Heart right ventricle (tissue), 16 donors: Measurements from ENCODE around the gene UBASH3B. TPM values are rescaled to one million over a fixed set of nuclear protein-coding genes. Genes with fewer than 3 reads are reported as not detected.
A peak's percentile ranks its signal among the peaks of the same experiment; 100 is the strongest.

Experiments
- ATAC-seq, 8 donors: fragments of 200-7000 bp; cut with Tn5 transposase; one replicate each; pipeline ENCODE4 v1.9.1; 2020; ENCODE audit warnings: mild to moderate bottlenecking in 8 of 8, moderate library complexity in 8 of 8, moderate number of reproducible peaks in 1 of 8
- DNase-seq, 2 donors: peaks; one replicate each; pipeline ENCODE4 v3.0.0-alpha.2; 2020
- H3K27ac ChIP-seq, 10 donors: fragments of 200-600 bp; sonication (generic) in 2 of 10; one replicate each; pipeline versions ENCODE4 v1.5.0 to v1.8.0; 2020 to 2022; ENCODE audit warnings: mild to moderate bottlenecking in 3 of 10
- H3K27me3 ChIP-seq, 7 donors: fragments of 200-600 bp; one replicate each; pipeline ENCODE4 v1.8.0; 2021 to 2022; ENCODE audit warnings: mild to moderate bottlenecking in 2 of 7
- H3K36me3 ChIP-seq, 9 donors: fragments of 200-600 bp; sonication (generic) in 1 of 9; one replicate each; pipeline versions ENCODE4 v1.5.0 to v1.8.0; 2020 to 2022; ENCODE audit warnings: mild to moderate bottlenecking in 2 of 9
- H3K4me1 ChIP-seq, 9 donors: fragments of 200-600 bp; sonication (generic) in 1 of 9; one replicate each; pipeline versions ENCODE4 v1.5.0 to v1.8.0; 2020 to 2022; ENCODE audit warnings: mild to moderate bottlenecking in 4 of 9
- H3K4me3 ChIP-seq, 10 donors: fragments of 200-600 bp; sonication (generic) in 2 of 10; one replicate each; pipeline versions ENCODE4 v1.5.0 to v1.8.0; 2020 to 2022; ENCODE audit warnings: mild to moderate bottlenecking in 7 of 10, moderate library complexity in 2 of 10
- H3K9me3 ChIP-seq, 11 donors: fragments of 200-600 bp in 10 of 11; sonication (generic) in 2 of 11; one replicate each; pipeline versions ENCODE4 v1.5.0 to v1.8.0; 2013 to 2022; ENCODE audit warnings: mild to moderate bottlenecking in 2 of 11, control low read depth in 1 of 11, moderate library complexity in 1 of 11
- CTCF ChIP-seq, 9 donors: fragments of 200-600 bp; sonication (generic) in 2 of 9; IDR thresholded peaks; one replicate each; pipeline versions ENCODE4 v1.5.0 to v1.8.0; 2021 to 2022; ENCODE audit warnings: antibody characterized with exemption in 9 of 9, mild to moderate bottlenecking in 5 of 9, moderate library complexity in 1 of 9
- WGBS, 2 donors: extraction: QIAGEN DNeasy Blood & Tissue Kit; methylation state at CpG; one replicate each; pipeline ENCODE4 v1.1.7; 2013; ENCODE audit warnings: inconsistent platforms in 1 of 2; 5-methylcytosine and 5-hydroxymethylcytosine counted together
- intact Hi-C, 10 donors: fragments of 100-400 bp; cut with DNase I; formaldehyde crosslinking; loops; one replicate each; pipeline versions ENCODE4 v1.11.1 to v1.14.2; 2022
- polyA plus RNA-seq, 2 donors: library from polyadenylated mRNA; stranded (reverse); fragments of 200-250 nt; gene quantifications; one replicate each; pipeline ENCODE4 v1.2.3, GENCODE V29; 2013
- total RNA-seq, 10 donors: library from RNA; stranded (reverse); fragmentation: NEBNext Ultra II Directional in 3 of 10; extraction: Animal tissue kit (Norgen Biotek cat#: 25700) in 3 of 10; gene quantifications; one replicate each; pipeline versions ENCODE4 v1.2.1 to v1.2.4, GENCODE V29; 2021 to 2023
- donor health status: Arrhythmogenic right ventricular cardiomyopathy.
- donor health status: ischemic (EF 13 %, LVEDD 7.1; RV severe dilation, severe dysfunction).
- donor health status: healthy with polysubstance abuse.
- donor health status: DM: no; HTN: yes; CAD: no.
- donor health status: DM: no; HTN: no; CAD: no.
- donor health status: ischemic (EF 25% LVEDD 6.9; RV normal size, moderate dysfunction).
- donor health status: ischemic (EF 25% LVEDD 5.7; RV mildly dilated, moderate dysfunction).
- donor health status: healthy.
- donor health status: DM: yes; HTN: yes; CAD: no.
- donor health status: Ischemic cardiomyopathy.
- donor health status: ischemic (EF 35%, LVEDD 5.7; RV mildly dilated, moderate dysfunction).
- donor health status: nonischemic (EF 11% LVEDD 7.7; RV severe dilation, severe dysfunction).
- donor health status: DM: yes; HTN: yes; CAD: no.
- donor health status: PGD.
- donor health status: ischemic (EF 29% LVEDD 5.4; RV normal size, mild dysfunction).
- donor health status: nonischemic (EF 23%, LVEDD 6.1; RV moderate dilation, normal function).

The UBASH3B gene
- total and polyA plus RNA-seq, 12 donors, result 0.51 to 8.0 (median 1.5) TPM

- 50 to 60% methylated on average over 5 of the region's 5 CpGs for WGBS, 2 donors
- no peak for ATAC-seq
- Histone ChIP-seq H3K36me3 (no peaks in the 10 kb centered on the region), H3K4me1 (peaks cover 0 to 52% (median 0%) of the 10 kb centered on the region in 9 donors), H3K27me3 (no peaks in the 10 kb centered on the region), H3K27ac (peak overlapping the region in 1 of 10 donors; percentile 16), H3K4me3 (no peak overlapping the region), H3K9me3 (no peaks in the 10 kb centered on the region)
- DNase-seq, result no peak
- intact Hi-C loops, result no loop called here
- no peak for TF ChIP-seq CTCF (IDR thresholded peaks at IDR 0.05)
Measured at GRCh38 chr11:122721201-122721963, 65.9 kb downstream of the UBASH3B start.

DNA sequence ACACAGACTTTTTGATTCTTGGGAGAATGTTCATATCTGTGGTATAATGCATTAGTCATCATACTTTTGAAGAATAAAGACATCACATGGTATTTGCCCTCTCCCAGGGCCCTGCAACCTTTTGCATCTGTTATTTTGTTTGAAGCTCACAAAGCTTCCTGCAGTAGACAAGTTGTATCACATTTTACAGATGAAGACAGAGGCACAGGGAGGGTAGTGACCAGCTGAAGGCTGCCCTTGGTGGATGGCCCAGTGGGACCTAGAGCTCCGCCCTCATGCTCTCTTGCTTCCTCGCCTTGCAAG lies 66.4 kb downstream of the UBASH3B start:
- Histone ChIP-seq H3K27me3 (no peaks in the 10 kb centered on the region), H3K27ac (no peak overlapping the region), H3K4me3 (no peak overlapping the region), H3K36me3 (no peaks in the 10 kb centered on the region), H3K4me1 (peaks cover 0 to 52% (median 5%) of the 10 kb centered on the region in 9 donors), H3K9me3 (no peaks in the 10 kb centered on the region)
- WGBS, 2 donors, result 84 to 92% methylated on average over 2 of the region's 2 CpGs
- peak in 2 of 8 donors; percentile 35 to 49 for ATAC-seq
- intact Hi-C loops, result no loop called here
- TF ChIP-seq CTCF (IDR thresholded peaks at IDR 0.05), result no peak
- no peak for DNase-seq

GRCh38 chr11:122723106-122723505 lies 67.6 kb downstream of the UBASH3B start:
- peaks cover 0 to 52% (median 7%) of the 10 kb centered on the region in 9 donors for H3K4me1 ChIP-seq

DNA sequence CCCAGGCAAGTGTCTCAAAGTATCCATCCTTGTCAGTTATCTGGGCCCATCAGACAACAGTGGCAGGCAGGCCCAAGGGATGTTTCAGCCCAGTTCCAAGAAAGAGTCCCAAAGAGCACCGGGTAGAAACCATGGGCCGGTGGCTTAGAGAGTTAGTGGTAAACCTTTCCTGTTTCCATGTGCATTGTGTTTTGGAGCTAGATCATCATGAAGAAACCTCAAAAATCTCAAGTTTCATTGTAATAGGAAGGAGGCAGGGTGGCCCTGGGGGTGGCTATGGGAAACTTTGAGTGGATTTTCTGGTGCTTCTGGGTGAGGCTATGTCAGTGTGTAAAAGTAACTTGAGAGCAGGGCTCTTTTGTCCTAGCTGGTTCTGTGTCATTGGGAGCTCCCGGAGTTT lies 68.1 kb downstream of the UBASH3B start:
- Histone ChIP-seq H3K9me3 (no peaks in the 10 kb centered on the region), H3K4me3 (no peak overlapping the region), H3K36me3 (no peaks in the 10 kb centered on the region), H3K4me1 (peaks cover 0 to 49% (median 7%) of the 10 kb centered on the region in 9 donors), H3K27me3 (no peaks in the 10 kb centered on the region), H3K27ac (no peak overlapping the region)
- 74 to 84% methylated on average over 3 of the region's 3 CpGs for whole genome bisulfite sequencing, 2 donors
- TF ChIP-seq CTCF (IDR thresholded peaks at IDR 0.05), result no peak
- DNase-seq (no peak), ATAC-seq (no peak)
- intact Hi-C loops, result no loop called here

More at GRCh38 chr11:122723106-122723505, 67.6 kb downstream of the UBASH3B start:
- Histone ChIP-seq H3K27me3 (no peaks in the 10 kb centered on the region), H3K27ac (no peak overlapping the region), H3K36me3 (no peaks in the 10 kb centered on the region), H3K4me3 (no peak overlapping the region), H3K9me3 (no peaks in the 10 kb centered on the region)
- intact Hi-C loops, result no loop called here
- DNase-seq (no peak), ATAC-seq (no peak)
- WGBS, 2 donors, result 79 to 80% methylated on average over 4 of the region's 4 CpGs
- no peak for TF ChIP-seq CTCF (IDR thresholded peaks at IDR 0.05)
